Right hindlimb (tissue), 1 donor: ENCODE data around the gene TSPAN18.
A peak's percentile ranks its signal among the peaks of the same experiment; 100 is the strongest.

ENCODE experiments used
- DNase-seq: peaks from one replicate; pipeline ENCODE4 v3.0.0-alpha.2; 2018

The TSPAN18 gene

GRCh38 chr11:44903518-44903917 is 176.8 kb downstream of the TSPAN18 start:
- no peak for DNase-seq

GRCh38 chr11:44904261-44905020 is 177.7 kb downstream of the TSPAN18 start:
- no peak for DNase-seq

GRCh38 chr11:44905131-44905866 is 178.5 kb downstream of the TSPAN18 start:
- no peak for DNase-seq

DNA sequence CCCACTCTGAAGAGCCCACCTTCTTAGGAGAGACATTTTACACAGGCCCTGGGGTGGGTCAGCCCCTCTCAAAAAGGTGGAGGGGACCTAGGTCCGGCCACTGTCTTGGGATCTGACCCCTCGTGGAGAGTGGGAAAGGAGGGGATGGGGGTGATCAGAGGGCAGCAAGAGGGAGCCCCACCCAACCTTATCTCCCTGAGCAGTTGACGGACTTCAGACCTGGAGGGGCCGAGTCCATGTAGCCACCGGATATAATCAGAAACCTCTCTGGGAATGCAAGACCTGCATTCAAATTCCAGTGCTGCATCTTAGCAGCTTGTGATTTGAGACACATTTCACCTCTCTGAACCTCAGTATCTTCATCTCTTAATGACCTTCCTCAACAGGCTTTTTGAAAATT is 179.9 kb downstream of the TSPAN18 start:
- no peak for DNase-seq

DNA sequence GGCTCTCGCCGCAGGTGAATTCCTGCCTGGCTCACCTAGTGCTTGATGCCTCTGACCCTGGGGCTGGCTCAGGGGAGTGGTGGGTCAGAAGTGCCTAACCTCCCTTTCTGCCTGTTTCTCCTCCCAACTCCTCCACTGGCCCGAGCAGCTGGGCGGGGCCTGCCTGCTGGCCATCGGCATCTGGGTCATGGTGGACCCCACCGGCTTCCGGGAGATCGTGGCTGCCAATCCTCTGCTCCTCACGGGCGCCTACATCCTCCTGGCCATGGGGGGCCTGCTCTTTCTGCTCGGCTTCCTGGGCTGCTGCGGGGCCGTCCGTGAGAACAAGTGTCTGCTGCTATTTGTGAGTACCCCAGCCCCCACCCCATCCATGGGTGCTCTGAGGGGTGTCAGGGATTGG is 182.8 kb downstream of the TSPAN18 start:
- no peak for DNase-seq

- DNase-seq: no peak
Observed at GRCh38 chr11:44910591-44910990, 183.8 kb downstream of the TSPAN18 start.

- DNase-seq: peak; percentile 88
Observed at GRCh38 chr11:44911029-44911814, 184.5 kb downstream of the TSPAN18 start.

GRCh38 chr11:44912270-44912987 is 185.7 kb downstream of the TSPAN18 start:
- DNase-seq: no peak

DNA sequence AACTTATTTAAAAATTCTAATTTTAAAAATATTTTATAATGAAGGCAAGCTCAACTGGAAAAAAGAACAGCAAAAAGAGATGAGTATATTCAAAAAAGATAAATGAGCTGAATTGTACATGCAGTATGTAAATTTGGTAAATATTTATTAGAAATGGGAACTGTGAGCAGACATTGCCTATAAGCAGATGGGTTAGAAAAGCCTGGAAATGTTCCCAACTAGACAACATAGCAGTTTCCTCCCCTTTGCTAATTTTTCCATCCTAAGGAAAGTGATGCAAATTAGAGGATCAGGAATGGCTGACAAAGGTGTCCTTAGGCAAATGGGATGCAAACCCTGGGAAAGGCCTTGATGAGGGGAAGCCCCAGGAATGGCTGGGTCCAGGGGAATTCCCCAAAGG is 186.7 kb downstream of the TSPAN18 start:
- DNase-seq: no peak

DNA sequence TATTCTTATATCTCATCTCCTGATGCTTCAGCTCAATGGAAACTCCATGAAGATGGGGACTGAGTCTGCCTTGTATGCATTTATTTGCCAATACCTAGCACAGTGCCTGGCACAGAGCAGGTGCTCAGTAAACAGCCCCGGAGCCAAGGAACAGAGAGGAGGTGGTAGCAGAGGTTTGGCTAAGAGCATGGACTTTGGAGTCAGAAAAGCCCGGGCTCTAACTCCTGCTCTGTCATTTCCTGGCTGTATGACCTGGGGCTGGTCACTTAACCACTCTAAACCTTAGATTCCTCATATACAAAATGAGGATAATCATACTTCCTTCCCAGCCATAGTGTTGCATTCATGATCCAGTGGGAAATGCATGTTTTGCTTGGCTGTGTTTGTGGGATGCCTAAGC is 187.3 kb downstream of the TSPAN18 start:
- no peak for DNase-seq

DNA sequence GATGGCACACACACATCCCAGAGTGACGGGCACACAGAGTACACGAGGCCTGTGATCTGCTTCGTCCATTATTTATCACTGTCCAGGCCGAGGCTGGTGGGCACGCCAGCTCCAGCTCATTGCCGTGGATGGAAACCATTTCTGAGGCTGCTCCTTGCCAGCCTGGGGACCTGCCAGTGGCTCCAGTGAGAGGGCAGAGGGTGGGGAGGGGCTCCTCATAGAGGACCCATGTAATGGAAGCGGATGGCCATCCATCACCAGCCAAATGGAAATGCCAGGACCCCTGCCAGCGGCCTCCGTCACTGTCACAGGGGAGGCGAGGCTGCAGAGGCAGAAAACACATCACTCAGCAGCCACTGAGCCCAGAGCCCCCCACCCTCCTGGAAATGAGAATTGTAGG is 188.2 kb downstream of the TSPAN18 start:
- DNase-seq: no peak

GRCh38 chr11:44915621-44916020 is 188.9 kb downstream of the TSPAN18 start:
- no peak for DNase-seq

DNA sequence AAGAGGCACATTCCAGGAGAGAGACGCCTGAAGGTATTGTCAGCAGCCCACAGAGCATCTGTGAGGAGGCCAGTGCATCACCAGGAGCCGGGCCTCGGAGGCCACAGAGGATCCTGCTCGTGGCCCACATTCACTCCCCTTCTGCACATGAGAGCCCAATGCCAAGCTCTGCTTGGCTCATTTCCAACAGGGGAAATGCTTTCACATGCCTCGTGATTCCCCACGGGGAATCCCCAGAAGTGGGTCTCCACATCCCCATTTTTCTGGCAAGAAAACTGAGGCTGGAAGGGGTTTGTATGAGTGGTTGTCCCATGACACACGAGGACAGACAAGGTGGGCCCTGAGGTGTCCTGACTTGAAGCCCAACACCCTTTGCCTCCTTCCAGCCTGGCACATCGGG is 189.6 kb downstream of the TSPAN18 start:
- DNase-seq: no peak

DNA sequence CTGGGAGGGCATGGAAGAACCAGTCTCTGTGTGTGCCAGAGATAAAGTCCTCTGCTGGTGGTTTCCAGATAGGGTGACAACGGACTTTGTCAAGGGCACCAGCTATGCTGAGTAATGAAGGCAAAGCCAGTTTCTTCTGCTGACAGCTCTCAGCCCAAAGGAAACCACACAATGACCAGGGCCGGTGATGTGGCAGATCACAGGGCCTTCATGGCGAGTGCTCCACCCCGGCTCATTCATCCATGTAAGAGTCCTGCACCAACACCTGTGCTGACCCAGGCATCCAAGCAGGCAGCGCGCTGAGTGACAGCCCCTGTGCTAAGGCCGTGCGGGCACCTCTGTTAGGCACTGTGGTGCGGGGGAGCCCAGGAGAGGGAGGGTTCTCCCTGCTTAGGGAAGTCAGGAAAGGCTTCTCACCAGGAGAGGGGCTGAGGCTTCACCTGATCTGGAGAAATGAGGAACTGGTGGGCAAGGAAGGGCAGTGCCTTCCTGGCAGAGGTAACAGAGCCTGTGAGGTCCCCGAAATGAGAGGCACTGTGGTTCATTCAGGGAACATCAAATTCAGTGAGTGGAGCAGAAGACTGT is 190.1 kb downstream of the TSPAN18 start:
- no peak for DNase-seq

GRCh38 chr11:44917741-44918140 is 191.0 kb downstream of the TSPAN18 start:
- no peak for DNase-seq

DNA sequence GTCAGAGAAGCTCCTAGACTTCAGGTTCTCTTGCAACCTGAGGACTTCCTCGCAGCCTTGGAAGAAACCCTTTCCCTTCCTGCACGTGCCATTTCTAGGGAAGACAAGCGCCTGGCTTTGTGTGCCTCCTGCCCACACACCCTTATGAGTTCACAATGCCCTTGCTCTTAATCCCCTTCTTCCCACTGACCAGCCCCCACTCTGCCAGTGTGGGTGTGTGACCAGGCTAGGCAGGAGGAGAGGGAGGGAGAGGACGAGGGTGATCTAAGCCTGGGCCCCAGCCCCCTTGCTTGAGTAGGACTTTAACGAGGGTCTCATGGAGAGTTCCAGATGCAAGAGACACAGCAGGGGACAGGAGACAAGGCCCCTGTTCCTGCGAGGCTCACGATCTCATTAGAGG is 193.7 kb downstream of the TSPAN18 start:
- no peak for DNase-seq

DNA sequence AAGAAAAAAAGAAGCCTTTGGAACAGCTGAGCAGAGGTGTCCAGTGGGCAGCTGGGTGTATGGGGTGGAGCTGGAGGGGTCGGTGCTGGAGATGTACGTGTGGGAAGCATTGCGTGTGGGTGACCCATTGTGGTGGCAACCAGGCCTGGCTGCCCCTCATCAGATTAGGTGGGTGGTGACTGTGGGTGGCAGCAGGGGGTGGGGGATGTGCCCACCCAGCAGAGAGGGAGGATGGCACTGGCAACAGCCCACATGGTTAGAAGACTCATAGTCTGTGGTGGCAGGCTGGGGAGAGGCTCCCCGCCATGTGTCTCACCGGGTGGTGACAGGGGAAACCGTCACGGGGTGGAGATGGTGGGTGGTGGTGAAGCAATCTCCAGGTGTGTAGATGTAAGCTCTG is 196.4 kb downstream of the TSPAN18 start:
- no peak for DNase-seq

GRCh38 chr11:44923806-44924205 is 197.0 kb downstream of the TSPAN18 start:
- DNase-seq: no peak

DNA sequence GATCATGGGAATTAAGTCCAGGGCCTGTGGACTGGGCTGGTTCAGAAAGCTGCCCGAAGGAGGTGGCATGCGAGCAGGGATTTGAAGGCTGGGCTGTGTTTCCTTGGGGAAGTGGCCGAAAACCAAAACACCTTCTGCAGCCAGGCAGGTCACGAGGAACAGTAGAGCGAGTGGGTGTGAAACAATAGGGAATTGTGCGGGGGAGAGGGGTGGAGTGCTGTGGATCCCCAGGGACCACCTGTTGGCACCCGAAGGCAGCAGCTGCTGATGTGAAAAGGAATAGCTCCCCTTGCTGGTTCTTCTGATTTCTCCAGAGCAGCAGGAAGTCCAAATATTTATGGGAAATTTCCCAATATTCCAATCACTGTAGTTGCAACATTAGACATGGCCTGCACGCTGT is 199.3 kb downstream of the TSPAN18 start:
- DNase-seq: no peak

DNA sequence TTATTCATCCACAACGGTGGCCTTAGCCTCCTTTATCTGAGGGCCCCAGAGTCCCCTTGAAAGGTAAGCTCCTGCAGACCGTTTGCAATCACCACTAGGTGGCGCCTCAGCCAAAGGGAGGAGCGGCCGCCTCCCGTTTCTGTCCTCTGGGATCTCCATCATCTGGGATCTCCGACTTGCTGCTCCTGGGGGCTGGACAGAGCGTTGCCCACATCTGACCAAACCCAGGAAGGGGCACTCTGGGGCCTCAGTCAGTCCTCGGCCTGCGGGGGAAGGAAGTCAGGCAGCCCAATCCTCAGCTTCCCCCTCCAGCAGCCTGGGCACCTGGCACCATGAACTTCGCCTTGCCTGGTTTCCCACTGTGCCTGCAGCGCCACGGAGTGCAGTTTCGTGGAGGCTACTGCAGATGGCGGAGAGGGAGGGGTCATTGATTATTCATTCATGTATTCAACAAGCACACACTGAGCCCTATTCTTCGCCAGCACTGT is 200.5 kb downstream of the TSPAN18 start:
- DNase-seq: peak; percentile 73

DNA sequence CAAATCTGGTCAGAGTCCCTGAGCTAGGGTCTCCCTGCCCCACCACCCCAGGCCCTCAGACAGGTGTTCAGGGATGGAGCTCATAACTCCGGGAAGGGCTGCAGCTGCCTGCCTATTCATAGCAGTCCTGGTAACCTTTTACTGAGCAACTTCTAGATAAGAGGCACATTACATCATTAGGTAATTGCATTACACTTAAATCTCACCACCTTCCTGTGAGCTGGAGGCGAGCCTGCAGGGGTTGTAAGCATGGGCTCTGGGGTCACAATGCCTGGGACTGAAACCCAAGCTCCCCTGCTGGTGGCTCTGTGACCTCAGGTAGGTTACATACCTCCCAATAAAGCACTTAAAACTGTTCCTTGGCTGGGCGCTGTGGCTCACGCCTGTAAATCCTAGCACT is 201.4 kb downstream of the TSPAN18 start:
- no peak for DNase-seq

DNA sequence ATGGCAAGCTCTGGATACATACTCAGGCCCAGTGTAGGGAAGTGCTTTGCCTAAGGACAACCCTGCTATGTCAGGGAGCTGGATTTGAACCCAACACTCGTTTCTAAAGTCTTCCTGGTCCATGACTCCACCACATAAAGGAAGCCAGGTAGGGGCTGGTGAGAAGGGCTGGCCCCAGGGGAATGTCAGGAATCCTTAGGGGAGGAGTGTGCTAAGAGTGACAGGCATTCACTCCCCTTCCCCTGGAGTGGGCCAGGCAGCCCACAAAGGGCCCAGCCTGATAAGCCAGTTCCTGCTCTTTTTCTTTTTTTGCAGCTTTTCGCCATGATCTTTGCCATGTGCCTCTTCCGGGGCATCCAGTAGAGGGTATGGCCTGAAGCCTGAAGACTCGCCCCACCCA is 202.1 kb downstream of the TSPAN18 start:
- no peak for DNase-seq
